ENCODE results near the gene HOXB8.
A peak's percentile ranks its signal among the peaks of the same experiment; 100 is the strongest.

HOXB8 gene

GRCh38 chr17:48583708-48584222, 31.3 kb downstream of the HOXB8 start:
- no peak for DNase-seq (ENCODE audit: low read depth)
- no peak overlapping the region for H3K4me3 ChIP-seq (ENCODE audit: control insufficient read depth, low read depth, low read length)
- no peak for TF ChIP-seq CTCF (conservative IDR thresholded peaks at IDR 0.05; ENCODE audit: control insufficient read depth, insufficient read depth, low read depth, low read length)

GRCh38 chr17:48582750-48583069, 32.4 kb downstream of the HOXB8 start:
- TF ChIP-seq CTCF (conservative IDR thresholded peaks at IDR 0.05; ENCODE audit: control insufficient read depth, insufficient read depth, low read depth, low read length) = no peak
- H3K4me3 ChIP-seq (ENCODE audit: control insufficient read depth, low read depth, low read length) = peak overlapping the region; percentile 68
- no peak for DNase-seq (ENCODE audit: low read depth)

- no peak for DNase-seq (ENCODE audit: low read depth)
- TF ChIP-seq CTCF (conservative IDR thresholded peaks at IDR 0.05; ENCODE audit: control insufficient read depth, insufficient read depth, low read depth, low read length) = no peak
- peak overlapping the region; percentile 68 for H3K4me3 ChIP-seq (ENCODE audit: control insufficient read depth, low read depth, low read length)
Measured at GRCh38 chr17:48579760-48580554, 35.1 kb downstream of the HOXB8 start.

GRCh38 chr17:48579471-48579759, 35.7 kb downstream of the HOXB8 start:
- no peak for DNase-seq (ENCODE audit: low read depth)
- peak overlapping the region; percentile 71 for H3K4me3 ChIP-seq (ENCODE audit: control insufficient read depth, low read depth, low read length)

GRCh38 chr17:48578616-48579470, 36.2 kb downstream of the HOXB8 start:
- TF ChIP-seq CTCF (conservative IDR thresholded peaks at IDR 0.05; ENCODE audit: control insufficient read depth, insufficient read depth, low read depth, low read length) = no peak
- H3K4me3 ChIP-seq (ENCODE audit: control insufficient read depth, low read depth, low read length) = peak overlapping the region; percentile 71
- DNase-seq (ENCODE audit: low read depth) = no peak

More at GRCh38 chr17:48579471-48579759, 35.7 kb downstream of the HOXB8 start:
- no peak for TF ChIP-seq CTCF (conservative IDR thresholded peaks at IDR 0.05; ENCODE audit: control insufficient read depth, insufficient read depth, low read depth, low read length)

- TF ChIP-seq CTCF (conservative IDR thresholded peaks at IDR 0.05; ENCODE audit: control insufficient read depth, insufficient read depth, low read depth, low read length) = no peak
- H3K4me3 ChIP-seq (ENCODE audit: control insufficient read depth, low read depth, low read length) = peak within 1 kb of the TSS; percentile 71
- DNase-seq (ENCODE audit: low read depth) = peak; percentile 77
Measured at GRCh38 chr17:48577946-48578615, 37.0 kb downstream of the HOXB8 start, which contains the start of gene HOXB4. TSS of gene HOXB4 (minus strand) at chr17:48578350. CDS start at chr17:48578319, 31 bp downstream.

All from fibroblast of mammary gland (primary cell).